ENCODE data around the gene FHIT.

GRCh38 chr3:60932170-60932569 is 319.1 kb downstream of the FHIT start:
- TF ChIP-seq CTCF (conservative IDR thresholded peaks at IDR 0.05; ENCODE audit: low read depth, low read length), result no peak
- no peak for TF ChIP-seq EZH2phosphoT487 (IDR thresholded peaks at IDR 0.05; ENCODE audit: borderline replicate concordance, low read length)
- no peak for TF ChIP-seq EZH2 (IDR thresholded peaks at IDR 0.05; ENCODE audit: low read length, unreplicated experiment)

Data from PC-3 (cell line).